ENCODE results near the gene CHMP2A. TPM values are rescaled to one million over a fixed set of nuclear protein-coding genes. Genes with fewer than 3 reads are reported as not detected.

CHMP2A gene
- total and polyA plus RNA-seq, 2 of the 13 experiments (the other 11 are each of a cell fraction or from before 2014, with no cell fraction given), result 49.7 to 55.0 TPM

- peak; percentile 24; the same call in 1 of the 2 replicates for TF ChIP-seq UBTF (CRISPR knock-in tag; IDR thresholded peaks at IDR 0.05)
- TF ChIP-seq ZNF773 (CRISPR knock-in tag; IDR thresholded peaks at IDR 0.05; ENCODE audit: borderline replicate concordance), result peak; percentile 58; the same call in 1 of the 2 replicates
- peak; percentile 29; the same call in 1 of the 2 replicates for TF ChIP-seq NFYB (CRISPR knock-in tag; IDR thresholded peaks at IDR 0.05)
- TF ChIP-seq TFAP4 (IDR thresholded peaks at IDR 0.05; ENCODE audit: borderline replicate concordance, low read depth), result 0 out of 2 replicates have a peak, but pooled peaks have one; percentile 22
- no peak for TF ChIP-seq ZNF720 (CRISPR knock-in tag; IDR thresholded peaks at IDR 0.05)
- TF ChIP-seq MIER3 (CRISPR knock-in tag; IDR thresholded peaks at IDR 0.05; ENCODE audit: borderline replicate concordance), result no peak
- TF ChIP-seq ZNF878 (CRISPR knock-in tag; IDR thresholded peaks at IDR 0.05), result no peak
- TF ChIP-seq HES4 (CRISPR knock-in tag; IDR thresholded peaks at IDR 0.05; ENCODE audit: borderline replicate concordance), result peak; percentile 94
- no peak for TF ChIP-seq ZNF816 (CRISPR knock-in tag; IDR thresholded peaks at IDR 0.05; ENCODE audit: borderline replicate concordance)
- peak; percentile 94 for TF ChIP-seq ZNF724P (CRISPR knock-in tag; IDR thresholded peaks at IDR 0.05; ENCODE audit: borderline replicate concordance)
- no peak for TF ChIP-seq HOXA7 (CRISPR knock-in tag; IDR thresholded peaks at IDR 0.05)
- no peak for TF ChIP-seq ATF4 (CRISPR knock-in tag; IDR thresholded peaks at IDR 0.05)
- peak; percentile 81 for TF ChIP-seq ATF7 (IDR thresholded peaks at IDR 0.05)
- TF ChIP-seq ATF7 (CRISPR knock-in tag; IDR thresholded peaks at IDR 0.05), result no peak; the same call in 1 of the 2 replicates
- TF ChIP-seq YEATS2 (CRISPR knock-in tag; IDR thresholded peaks at IDR 0.05; ENCODE audit: borderline replicate concordance), result peak; percentile 81; the same call in 1 of the 2 replicates
- no peak for TF ChIP-seq USF2 (IDR thresholded peaks at IDR 0.05; ENCODE audit: low read depth, low read length)
- no peak for TF ChIP-seq USF2 (CRISPR knock-in tag; IDR thresholded peaks at IDR 0.05; ENCODE audit: borderline replicate concordance)
- no peak for TF ChIP-seq NR2F2 (IDR thresholded peaks at IDR 0.05; ENCODE audit: borderline replicate concordance, low read depth)
- peak; percentile 7; the same call in 1 of the 2 replicates for TF ChIP-seq ETV5 (CRISPR knock-in tag; IDR thresholded peaks at IDR 0.05; ENCODE audit: borderline replicate concordance)
- no peak for TF ChIP-seq JARID2 (CRISPR knock-in tag; IDR thresholded peaks at IDR 0.05; ENCODE audit: insufficient replicate concordance)
- peak; percentile 31; the same call in 1 of the 2 replicates for TF ChIP-seq CSRNP1 (CRISPR knock-in tag; IDR thresholded peaks at IDR 0.05)
- TF ChIP-seq GATAD2A (CRISPR knock-in tag; IDR thresholded peaks at IDR 0.05), result peak; percentile 53
Measured at GRCh38 chr19:58543826-58544590, 10.9 kb downstream of the CHMP2A start, which contains the start of gene TRIM28 (continued).
